ENCODE results near the gene SMAD9. TPM values are rescaled to one million over a fixed set of nuclear protein-coding genes. Genes with fewer than 3 reads are reported as not detected.

Gene SMAD9
- total and polyA plus RNA-seq, 2 of the 13 experiments (the other 11 are each of a cell fraction or from before 2014, with no cell fraction given), result 4.2 to 7.7 TPM

- TF ChIP-seq, protein P1, sequence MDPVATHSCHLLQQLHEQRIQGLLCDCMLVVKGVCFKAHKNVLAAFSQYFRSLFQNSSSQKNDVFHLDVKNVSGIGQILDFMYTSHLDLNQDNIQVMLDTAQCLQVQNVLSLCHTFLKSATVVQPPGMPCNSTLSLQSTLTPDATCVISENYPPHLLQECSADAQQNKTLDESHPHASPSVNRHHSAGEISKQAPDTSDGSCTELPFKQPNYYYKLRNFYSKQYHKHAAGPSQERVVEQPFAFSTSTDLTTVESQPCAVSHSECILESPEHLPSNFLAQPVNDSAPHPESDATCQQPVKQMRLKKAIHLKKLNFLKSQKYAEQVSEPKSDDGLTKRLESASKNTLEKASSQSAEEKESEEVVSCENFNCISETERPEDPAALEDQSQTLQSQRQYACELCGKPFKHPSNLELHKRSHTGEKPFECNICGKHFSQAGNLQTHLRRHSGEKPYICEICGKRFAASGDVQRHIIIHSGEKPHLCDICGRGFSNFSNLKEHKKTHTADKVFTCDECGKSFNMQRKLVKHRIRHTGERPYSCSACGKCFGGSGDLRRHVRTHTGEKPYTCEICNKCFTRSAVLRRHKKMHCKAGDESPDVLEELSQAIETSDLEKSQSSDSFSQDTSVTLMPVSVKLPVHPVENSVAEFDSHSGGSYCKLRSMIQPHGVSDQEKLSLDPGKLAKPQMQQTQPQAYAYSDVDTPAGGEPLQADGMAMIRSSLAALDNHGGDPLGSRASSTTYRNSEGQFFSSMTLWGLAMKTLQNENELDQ (CRISPR knock-in tag; IDR thresholded peaks at IDR 0.05; ENCODE audit: borderline replicate concordance), result no peak
- TF ChIP-seq ZNF451 (CRISPR knock-in tag; IDR thresholded peaks at IDR 0.05) (no peak), NFKB2 (CRISPR knock-in tag; IDR thresholded peaks at IDR 0.05; ENCODE audit: borderline replicate concordance) (no peak), ZNF101 (CRISPR knock-in tag; IDR thresholded peaks at IDR 0.05; ENCODE audit: borderline replicate concordance, low read depth) (no peak), ZNF354B (CRISPR knock-in tag; IDR thresholded peaks at IDR 0.05) (no peak), AGO1 (IDR thresholded peaks at IDR 0.05; ENCODE audit: low read depth, low read length, poor library complexity, severe bottlenecking) (no peak), FOXK2 (IDR thresholded peaks at IDR 0.05) (no peak), SMARCC2 (IDR thresholded peaks at IDR 0.05) (no peak), SRSF9 (IDR thresholded peaks at IDR 0.05; ENCODE audit: borderline replicate concordance, insufficient read depth, low read depth, low read length, poor library complexity, severe bottlenecking) (no peak)
Measured at GRCh38 chr13:36880961-36881360, 39.1 kb downstream of the SMAD9 start (continued).

DNA sequence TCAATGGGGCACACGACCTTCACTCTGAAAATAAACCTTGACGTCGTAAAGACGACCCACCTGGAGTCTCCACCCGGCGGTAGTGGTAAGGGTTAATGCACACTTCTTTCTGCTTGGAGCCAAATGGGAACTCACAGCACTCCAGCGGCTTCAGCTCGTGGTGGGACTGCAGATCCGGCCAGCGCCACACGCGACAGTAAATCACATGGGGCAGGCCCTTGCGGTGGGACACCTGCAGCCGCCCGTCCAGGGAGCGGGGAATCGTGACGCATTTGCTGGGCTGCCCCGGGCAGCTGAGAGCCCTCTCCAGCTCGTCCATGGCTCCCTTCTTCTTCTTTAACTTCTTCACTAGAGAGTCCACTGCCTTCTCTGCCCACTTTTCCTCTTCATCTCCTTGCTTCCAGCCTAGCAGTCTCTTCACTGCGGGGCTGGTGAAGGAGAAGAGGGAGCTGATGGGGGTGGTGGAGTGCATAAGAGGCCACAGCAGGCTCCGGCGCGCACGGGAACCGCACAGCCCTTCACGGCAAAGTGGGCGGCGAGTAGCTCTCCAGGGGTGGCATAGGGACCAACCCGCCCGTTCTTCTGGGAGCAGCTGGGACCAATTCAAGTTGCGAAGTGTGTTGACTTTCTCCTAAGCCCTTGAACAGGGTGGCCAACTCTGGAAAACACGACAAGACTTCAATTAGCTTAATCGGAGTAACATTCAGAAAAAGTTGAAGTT lies 40.7 kb downstream of the SMAD9 start:
- ChIA-PET CTCF (ENCODE audit: low intra/inter-chr PET ratio, low total read pairs) (no interaction called here), POLR2A (no interaction called here)
- in situ Hi-C loops (cut with HindIII; ENCODE audit: extremely low pct_ligation_motif_present, low pct_unique_long_range_greater_than_20kb) (no loop called here), intact Hi-C loops (cut with micrococcal nuclease; ENCODE audit: unreplicated experiment) (no loop called here)
- Histone ChIP-seq H3K36me3 (replicated peaks in 1 of 2; ENCODE audit: control insufficient read depth in 1 of 2, insufficient read depth in 2 of 2, low read length in 2 of 2) (peaks cover 0 to 13% of the 10 kb centered on the region in 2 experiments; a peak in 2 of 5 replicates), H3K4me3 (replicated peaks in 1 of 3; ENCODE audit: insufficient read depth in 1 of 3, low read depth in 2 of 3, low read length in 3 of 3) (no peak overlapping the region), H3K27ac (ENCODE audit: extremely low read length, insufficient read depth, low read length) (peak overlapping the region; percentile 26), H3K27me3 (ENCODE audit: control insufficient read depth in 1 of 2, insufficient read depth in 2 of 2, low read length in 2 of 2) (no peaks in the 10 kb centered on the region), H4K20me1 (ENCODE audit: insufficient read depth, low read length) (no peaks in the 10 kb centered on the region), H2AFZ (ENCODE audit: low read length) (no peak overlapping the region), H3K79me2 (ENCODE audit: insufficient read depth, low read length) (peaks cover 8% of the 10 kb centered on the region), H3K4me1 (ENCODE audit: insufficient read depth, low read length) (peaks cover 47% of the 10 kb centered on the region), H3K4me2 (ENCODE audit: low read depth, low read length) (no peak overlapping the region), H3K9me3 (ENCODE audit: low read length) (no peaks in the 10 kb centered on the region), H3K9ac (ENCODE audit: insufficient read depth, low read depth, low read length) (no peak overlapping the region)
- peak; percentile 34; the same call in 1 of the 2 replicates for TF ChIP-seq ZNF687 (CRISPR knock-in tag; IDR thresholded peaks at IDR 0.05)
- TF ChIP-seq DNMT1 (CRISPR knock-in tag; IDR thresholded peaks at IDR 0.05), result no peak
- no TSS peak for BruUV-seq (replicated peaks)
- no peak for DNase-seq (ENCODE audit: low spot score)
- WGBS (ENCODE audit: low lambda C conversion rate), result 97% methylated on average over 26 of the region's 34 CpGs
- no peak for FAIRE-seq
- no peak for ATAC-seq

All from HepG2 (cell line).